ENCODE results near the gene MYMX.

DNA sequence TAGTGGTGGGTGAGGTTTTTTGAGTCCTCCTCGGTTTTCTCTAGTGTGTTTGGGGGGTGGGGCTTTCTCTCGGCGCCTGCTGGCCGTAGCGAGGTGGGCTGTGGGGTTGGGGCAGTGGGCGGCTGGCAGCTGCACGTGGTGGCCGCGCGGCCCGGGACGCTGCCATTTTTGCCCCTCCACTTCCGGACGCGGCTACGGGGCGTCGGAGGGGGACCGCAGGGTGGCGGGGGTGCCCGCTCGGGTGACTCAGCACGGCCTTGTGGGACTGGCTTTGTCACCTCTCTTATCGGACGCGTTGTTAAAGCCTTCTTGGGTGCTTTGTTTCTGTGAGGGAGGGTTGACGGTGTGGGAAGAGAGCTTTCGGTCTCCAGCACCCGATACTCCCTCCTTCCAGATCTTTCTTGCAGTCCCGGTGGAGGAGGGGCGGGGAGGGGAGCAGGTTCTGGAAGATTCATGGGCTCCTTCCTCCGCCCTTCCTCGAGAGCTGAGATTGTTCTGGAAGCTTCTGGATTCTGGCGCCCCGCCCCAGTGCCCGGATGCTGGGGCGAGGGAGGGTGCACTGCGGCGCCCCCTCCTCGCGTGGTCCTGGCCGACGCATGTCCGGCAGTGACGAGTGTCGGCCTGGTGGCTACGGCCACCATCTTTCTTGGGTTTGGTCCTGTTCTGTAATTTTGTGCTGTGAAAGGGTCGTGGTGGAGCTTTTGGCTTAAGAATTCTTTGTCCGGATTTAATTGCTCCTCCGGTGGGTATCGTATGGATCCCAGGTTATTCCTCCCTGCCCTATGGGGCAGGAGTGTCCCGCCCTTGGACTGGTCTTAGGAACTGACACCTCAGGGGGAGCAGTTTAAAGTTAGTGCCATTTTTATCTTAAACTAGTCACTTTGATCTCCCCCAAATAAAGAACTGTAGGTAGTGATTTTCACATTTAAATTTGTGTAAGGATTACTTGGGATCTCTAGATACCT lies 30.9 kb downstream of the MYMX start:
- TF ChIP-seq, protein P1, sequence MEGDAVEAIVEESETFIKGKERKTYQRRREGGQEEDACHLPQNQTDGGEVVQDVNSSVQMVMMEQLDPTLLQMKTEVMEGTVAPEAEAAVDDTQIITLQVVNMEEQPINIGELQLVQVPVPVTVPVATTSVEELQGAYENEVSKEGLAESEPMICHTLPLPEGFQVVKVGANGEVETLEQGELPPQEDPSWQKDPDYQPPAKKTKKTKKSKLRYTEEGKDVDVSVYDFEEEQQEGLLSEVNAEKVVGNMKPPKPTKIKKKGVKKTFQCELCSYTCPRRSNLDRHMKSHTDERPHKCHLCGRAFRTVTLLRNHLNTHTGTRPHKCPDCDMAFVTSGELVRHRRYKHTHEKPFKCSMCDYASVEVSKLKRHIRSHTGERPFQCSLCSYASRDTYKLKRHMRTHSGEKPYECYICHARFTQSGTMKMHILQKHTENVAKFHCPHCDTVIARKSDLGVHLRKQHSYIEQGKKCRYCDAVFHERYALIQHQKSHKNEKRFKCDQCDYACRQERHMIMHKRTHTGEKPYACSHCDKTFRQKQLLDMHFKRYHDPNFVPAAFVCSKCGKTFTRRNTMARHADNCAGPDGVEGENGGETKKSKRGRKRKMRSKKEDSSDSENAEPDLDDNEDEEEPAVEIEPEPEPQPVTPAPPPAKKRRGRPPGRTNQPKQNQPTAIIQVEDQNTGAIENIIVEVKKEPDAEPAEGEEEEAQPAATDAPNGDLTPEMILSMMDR (IDR thresholded peaks at IDR 0.05; ENCODE audit: borderline replicate concordance, extremely low read depth, low read length, poor library complexity, severe bottlenecking), result no peak
- no peak for TF ChIP-seq EZH2 (IDR thresholded peaks at IDR 0.05; ENCODE audit: borderline replicate concordance, low read depth, low read length, severe bottlenecking)

Measured in DND-41 (cell line).